AG08395 (cell line): Measurements from ENCODE around the gene MAP2K6.
A peak's percentile ranks its signal among the peaks of the same experiment; 100 is the strongest.

ENCODE experiments used
- DNase-seq: peaks from one replicate; pipeline ENCODE4 v3.0.0; 2012; ENCODE audit warnings: mixed read lengths, low spot score

The MAP2K6 gene

DNA sequence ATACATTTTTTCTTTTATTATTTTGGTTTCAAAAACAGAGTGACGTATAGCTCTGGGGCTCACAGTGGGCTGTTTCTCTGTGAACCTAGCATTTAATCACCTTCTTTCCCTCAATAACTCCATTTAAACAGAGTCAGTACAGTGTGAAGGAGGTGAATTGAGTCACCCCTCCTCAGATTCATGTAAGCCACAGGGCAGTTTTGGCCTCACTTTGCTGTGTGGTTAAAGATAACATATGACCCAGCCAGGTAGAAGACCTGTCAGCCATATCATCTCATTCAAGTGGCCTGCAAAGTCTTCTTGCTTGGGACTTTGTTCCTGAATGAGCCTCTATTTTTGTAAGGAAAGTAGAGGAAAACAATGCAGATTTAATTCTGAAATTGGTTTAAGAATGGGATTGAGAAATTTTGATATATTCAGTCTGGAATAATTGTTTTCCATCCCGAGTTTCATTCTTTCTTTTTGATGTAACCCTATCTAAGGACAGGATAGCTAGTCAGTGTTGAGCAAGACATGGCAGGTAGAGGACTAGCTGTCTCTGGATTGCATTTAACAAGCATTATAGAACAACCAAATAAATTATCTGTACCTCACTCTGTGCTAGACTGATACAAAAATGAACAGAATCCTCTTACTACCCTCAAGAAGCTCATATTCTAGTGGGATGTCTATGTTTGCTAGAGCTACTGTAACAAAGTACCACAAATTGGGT lies 13.1 kb downstream of the MAP2K6 start:
- no peak for DNase-seq

DNA sequence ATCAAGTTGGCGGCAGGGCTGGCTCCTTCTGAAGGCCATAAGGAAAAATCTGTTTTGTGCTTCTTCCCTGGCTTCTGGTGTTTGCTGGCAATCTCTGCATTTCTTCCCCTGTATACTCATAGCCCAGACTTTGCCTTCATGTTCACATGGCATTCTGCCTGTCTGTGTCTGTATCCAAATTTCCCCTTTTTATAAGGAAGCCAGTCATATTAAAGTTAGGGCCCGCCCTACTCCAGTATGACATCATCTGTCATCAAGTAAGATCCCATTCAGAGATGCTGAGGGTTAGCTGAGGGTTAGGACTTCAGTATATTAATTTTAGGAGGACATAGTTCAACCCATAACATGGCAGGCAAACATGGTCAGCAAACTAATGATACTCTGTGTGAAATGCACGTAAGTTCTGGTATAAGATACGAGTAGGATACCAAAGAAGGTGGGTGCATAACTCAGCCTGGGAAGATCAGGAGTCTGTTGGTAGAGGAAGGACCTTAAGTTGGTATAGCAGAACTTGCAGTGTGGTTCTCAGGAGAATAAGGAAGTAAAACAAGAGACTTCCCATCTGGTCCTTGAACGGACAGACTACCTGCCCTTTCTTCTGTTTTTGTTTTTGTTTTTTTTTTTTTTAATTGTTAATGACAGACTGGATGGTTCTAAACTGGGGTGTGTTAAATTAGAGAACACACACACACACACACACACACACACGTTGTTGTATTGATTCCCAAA lies 13.9 kb downstream of the MAP2K6 start:
- no peak for DNase-seq

DNA sequence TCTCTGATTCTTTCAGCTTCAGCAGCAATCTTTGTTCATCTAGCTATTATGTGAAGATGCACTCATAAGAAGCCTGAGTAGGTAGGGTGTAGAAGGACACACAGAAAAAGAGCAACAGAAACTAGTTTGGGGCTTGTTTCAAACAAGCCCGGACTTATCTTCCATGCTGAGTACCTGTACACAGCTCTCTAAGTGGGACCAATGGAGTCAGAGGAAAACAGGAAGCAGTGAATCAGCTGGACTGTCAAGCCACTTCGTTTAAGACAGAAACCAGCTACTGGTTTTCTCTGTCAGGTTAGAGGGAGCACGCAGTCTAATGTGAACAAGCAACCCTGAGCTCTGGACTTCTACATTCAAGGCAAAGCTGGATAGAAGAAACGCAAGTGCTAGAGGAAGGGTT lies 16.0 kb downstream of the MAP2K6 start:
- no peak for DNase-seq

- no peak for DNase-seq
Observed at GRCh38 chr17:69431835-69432234, 17.3 kb downstream of the MAP2K6 start.

DNA sequence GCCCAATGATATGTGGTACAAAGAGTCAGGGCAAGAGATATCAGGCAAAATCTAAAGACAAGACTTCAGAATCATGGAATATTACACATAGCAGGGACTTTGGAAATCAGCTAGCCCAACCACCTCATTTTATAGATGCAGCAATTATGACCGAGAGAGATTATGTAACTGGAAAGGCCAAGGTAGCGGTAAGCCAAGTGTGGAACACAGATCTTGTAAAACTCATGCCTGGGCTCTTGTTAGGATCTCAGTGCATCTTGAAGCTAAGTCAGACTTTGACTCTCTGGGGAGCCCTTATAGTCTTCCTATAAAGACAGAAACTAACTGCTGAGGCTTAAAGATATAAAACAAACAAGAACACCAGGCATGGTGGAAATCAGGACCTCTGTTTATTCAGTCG lies 18.6 kb downstream of the MAP2K6 start:
- no peak for DNase-seq

GRCh38 chr17:69434164-69434579 lies 19.7 kb downstream of the MAP2K6 start:
- DNase-seq = no peak

GRCh38 chr17:69435971-69436696 lies 21.6 kb downstream of the MAP2K6 start:
- DNase-seq = no peak

DNA sequence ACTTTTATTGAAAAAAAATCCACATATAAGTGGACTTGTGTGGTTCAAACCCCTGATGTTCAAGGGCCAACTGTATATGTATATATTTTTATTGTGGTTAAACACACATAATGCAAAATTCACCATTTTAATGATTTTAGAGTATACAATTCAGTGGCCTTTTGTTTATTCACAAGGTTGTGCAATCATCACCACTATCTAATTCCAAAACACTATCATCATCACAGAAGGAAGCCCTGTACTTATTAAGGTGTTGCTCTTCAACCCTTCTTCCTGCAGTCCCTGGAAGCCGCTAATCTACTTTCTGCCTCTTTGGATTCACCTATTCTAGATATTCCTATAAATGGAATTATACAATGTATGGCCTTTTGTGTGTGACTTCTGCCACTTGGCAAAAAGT lies 23.0 kb downstream of the MAP2K6 start:
- DNase-seq = no peak

- DNase-seq = no peak
Observed at GRCh38 chr17:69438776-69439175, 24.3 kb downstream of the MAP2K6 start.

- DNase-seq = no peak
Observed at GRCh38 chr17:69441179-69441578, 26.7 kb downstream of the MAP2K6 start.

GRCh38 chr17:69443138-69443537 lies 28.6 kb downstream of the MAP2K6 start:
- no peak for DNase-seq

DNA sequence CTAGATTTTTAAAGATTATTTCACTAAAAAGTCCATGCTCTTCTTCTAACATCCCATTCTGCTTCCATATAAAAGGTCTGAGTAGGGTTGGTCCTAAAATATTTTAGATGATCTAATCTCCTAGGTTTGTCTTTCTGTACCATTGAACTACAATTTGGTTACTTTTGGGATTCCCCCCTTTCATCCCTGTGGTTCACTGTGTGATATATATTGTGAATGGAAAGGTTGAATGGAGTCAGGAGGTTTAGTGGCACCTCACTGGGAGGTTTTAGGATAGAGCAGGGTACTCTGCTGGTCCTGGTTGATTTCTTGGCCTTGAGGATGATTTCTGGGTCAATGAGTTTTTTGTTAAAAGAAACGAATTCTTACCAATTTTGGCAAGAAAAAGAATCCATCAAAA lies 29.5 kb downstream of the MAP2K6 start:
- no peak for DNase-seq

DNA sequence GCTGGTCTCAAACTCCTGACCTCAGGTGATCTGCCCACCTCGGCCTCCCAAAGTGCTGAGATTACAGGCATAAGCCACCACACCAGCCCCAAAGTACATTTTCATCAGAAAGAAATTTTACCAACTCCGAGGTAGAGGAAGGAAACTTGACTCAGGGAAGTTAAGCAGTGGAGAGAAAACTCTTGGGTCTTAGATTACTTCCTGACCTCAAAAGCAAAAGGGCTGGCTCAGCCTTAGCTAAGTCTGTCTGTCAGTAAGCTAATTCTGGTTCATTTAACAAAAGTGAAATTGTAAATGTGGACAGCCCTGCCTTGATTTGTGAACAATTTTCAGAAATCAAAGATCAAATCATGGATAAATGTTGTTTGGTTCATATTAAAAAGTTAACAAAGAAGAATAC lies 30.6 kb downstream of the MAP2K6 start:
- DNase-seq = no peak

DNA sequence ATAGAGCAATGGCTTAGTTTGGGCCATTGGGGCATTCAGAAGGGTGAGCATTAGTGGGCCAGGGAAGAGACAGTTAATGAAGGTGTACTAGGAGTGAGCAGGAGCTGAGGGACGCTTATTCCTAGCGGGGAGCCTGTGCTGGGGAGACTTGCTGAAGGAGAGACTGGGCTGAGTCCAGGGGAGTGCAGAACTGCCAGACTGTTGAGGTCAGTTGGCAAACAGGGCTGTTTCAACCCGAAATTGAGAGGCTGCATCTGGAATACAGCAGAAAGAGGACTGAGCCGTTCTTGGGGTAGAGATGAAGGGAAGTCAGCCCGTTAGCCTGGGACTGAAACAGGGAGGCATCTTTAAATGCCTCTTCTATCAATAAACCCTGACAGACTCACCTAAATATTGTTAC lies 33.2 kb downstream of the MAP2K6 start:
- peak; percentile 6 for DNase-seq

DNA sequence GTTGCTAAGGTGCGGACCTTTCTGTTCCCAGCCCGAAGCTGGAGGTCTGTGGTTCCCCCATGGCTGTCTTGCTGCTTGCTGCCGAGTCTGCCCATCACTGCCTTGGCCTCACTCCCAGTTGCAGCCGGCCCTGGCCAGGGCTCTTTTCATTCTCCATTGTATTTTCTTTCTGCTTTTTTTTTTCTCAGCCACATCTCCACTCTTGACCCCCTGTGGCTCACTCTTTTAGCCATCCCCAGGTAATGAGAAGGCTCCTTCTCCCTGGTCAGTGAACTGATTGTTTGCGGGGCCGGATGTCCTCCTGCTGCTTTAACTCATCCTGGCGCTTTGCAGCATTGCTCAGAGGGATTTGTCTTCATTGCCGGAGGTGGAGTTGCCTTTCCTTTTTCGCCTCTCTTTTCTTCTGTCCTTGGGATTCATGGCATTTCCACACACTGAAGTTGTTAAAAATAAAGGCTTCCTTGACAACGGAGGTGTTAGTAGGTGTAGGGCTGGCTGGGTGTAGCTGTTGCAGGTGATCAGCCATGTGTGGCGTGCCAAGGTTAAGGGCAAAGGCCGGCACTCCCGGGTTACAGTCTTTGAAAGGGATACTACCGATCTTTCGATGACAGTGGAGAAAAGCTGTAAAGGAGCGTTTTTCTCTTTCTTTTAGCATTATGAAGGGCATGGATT lies 34.1 kb downstream of the MAP2K6 start:
- no peak for DNase-seq

DNA sequence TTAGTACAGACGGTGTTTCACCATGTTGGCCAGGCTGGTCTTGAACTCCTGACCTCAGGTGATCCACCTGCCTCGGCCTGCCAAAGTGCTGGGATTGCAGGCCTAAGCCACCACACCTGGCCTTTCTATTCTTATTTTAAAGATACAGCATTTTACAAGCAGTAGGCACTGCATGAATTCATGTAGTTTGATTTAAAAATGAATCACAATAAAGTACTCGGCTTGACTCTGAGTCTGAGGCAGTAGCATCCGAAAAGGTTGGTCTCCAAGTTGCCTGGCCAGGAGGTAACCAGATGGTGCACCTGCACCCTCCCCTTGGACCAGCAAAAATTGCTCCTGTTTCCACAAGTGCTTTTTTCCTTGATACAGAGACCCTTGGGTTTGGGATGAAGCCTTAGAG lies 35.6 kb downstream of the MAP2K6 start:
- DNase-seq = no peak

DNA sequence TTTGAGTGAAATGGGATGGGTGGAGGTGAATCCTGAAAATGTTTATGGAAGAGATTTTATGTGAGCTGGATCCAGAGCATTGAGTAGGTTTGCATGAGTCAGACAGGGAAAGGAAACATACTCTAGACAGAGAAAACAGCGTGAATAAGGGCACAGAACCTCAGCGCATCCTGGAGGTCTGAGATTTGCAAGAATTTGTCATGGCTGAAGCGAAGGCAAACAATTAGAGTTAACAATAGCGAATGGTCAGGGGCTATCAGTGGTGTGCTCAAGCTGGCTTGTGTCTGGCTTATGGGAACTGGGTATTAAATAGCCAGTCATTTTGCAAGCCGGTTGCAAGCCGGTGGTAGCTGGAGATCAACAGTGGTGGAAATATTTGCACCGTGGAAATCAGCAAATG lies 36.4 kb downstream of the MAP2K6 start:
- DNase-seq = no peak

- no peak for DNase-seq
Observed at GRCh38 chr17:69451416-69452394, 37.2 kb downstream of the MAP2K6 start.

DNA sequence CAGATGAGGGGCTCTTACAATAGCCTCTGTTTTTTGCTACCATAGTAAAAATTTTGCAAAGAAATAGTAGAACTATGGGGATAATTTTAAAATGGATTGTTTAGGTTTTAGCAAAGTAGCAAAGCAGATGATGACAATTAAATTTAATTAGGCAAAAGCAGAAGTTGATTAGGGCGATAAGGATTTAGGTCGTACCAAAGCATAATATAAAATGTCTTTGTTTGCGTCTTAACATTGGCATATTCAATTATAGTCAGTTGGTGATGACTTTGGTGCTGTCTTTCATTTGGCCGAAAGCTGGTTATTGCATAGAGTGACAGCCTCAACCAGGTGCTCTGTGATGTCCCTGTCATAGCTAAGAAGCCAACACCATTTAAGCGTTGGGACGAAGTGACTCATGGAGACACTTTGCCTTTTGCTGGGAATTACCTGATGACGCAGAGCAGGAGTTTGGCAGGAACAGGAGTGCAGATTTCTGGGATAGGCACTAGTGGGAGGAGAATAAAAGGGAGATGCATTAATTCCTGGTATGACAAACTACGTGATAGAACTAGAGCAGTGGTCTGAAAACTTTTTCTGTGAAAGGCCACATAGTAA lies 38.3 kb downstream of the MAP2K6 start:
- DNase-seq = no peak

GRCh38 chr17:69454051-69454450 lies 39.6 kb downstream of the MAP2K6 start:
- DNase-seq = no peak

GRCh38 chr17:69455040-69455439 lies 40.5 kb downstream of the MAP2K6 start:
- no peak for DNase-seq
